Nephron (organoid): Measurements from ENCODE around the gene C19orf73.

Source experiments
- H3K27ac Mint-ChIP-seq, 3 experiments: 2 replicates each; pipeline ENCODE4 v1.8.0; 2020; ENCODE audit warnings: mixed read lengths in 3 of 3, mild to moderate bottlenecking in 2 of 3, moderate library complexity in 1 of 3
- H3K27me3 Mint-ChIP-seq: 2 replicates; pipeline ENCODE4 v1.8.0; 2021; ENCODE audit warnings: low read depth, mild to moderate bottlenecking, moderate library complexity, mixed read lengths
- H3K36me3 Mint-ChIP-seq: 2 replicates; pipeline ENCODE4 v1.8.0; 2020; ENCODE audit warnings: low read depth, mixed read lengths
- H3K4me1 Mint-ChIP-seq: 2 replicates; pipeline ENCODE4 v1.8.0; 2020; ENCODE audit warnings: mixed read lengths
- H3K4me3 Mint-ChIP-seq, 3 experiments: 2 replicates each; pipeline ENCODE4 v1.8.0; 2020; ENCODE audit warnings: mild to moderate bottlenecking in 3 of 3, mixed read lengths in 3 of 3, moderate library complexity in 2 of 3
- H3K9me3 Mint-ChIP-seq: 2 replicates; pipeline ENCODE4 v1.8.0; 2020; ENCODE audit warnings: mixed read lengths
- TF ChIP-seq, protein P1 (sequence below), 3 experiments: fragments of 200-600 bp; sonication (generic); IDR thresholded peaks; one replicate each; pipeline ENCODE4 v1.5.0; 2021; ENCODE audit warnings: antibody characterized with exemption in 3 of 3; ENCODE audit not compliant: unreplicated experiment in 3 of 3

Gene C19orf73

DNA sequence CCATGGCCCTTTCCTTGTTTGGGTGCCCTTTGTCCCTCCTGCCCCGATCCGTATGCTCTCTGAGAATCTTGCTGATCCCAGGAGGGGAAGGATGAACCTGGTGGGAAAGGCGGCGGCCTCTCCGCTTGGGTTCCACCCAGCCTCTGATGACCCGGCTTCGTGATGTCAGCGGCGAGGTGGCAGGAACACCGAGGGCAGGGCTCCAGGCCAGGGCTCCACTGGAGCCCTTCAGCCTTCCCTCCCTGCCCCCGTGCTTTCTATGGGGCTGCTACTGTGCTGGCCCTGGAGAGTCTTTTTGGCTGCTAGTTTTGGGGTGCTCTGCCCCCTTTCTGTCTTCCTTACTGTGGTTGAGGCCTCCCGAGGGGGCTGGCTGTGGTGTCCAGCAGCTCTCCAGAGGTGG is 16.6 kb downstream of the C19orf73 start:
- H3K4me3 Mint-ChIP-seq: no peak overlapping the region
- peaks cover 12% of the 10 kb centered on the region for H3K4me1 Mint-ChIP-seq
- H3K9me3 Mint-ChIP-seq: no peaks in the 10 kb centered on the region
- no peaks in the 10 kb centered on the region for H3K27me3 Mint-ChIP-seq
- peaks cover 72% of the 10 kb centered on the region for H3K36me3 Mint-ChIP-seq
- TF ChIP-seq, protein P1, sequence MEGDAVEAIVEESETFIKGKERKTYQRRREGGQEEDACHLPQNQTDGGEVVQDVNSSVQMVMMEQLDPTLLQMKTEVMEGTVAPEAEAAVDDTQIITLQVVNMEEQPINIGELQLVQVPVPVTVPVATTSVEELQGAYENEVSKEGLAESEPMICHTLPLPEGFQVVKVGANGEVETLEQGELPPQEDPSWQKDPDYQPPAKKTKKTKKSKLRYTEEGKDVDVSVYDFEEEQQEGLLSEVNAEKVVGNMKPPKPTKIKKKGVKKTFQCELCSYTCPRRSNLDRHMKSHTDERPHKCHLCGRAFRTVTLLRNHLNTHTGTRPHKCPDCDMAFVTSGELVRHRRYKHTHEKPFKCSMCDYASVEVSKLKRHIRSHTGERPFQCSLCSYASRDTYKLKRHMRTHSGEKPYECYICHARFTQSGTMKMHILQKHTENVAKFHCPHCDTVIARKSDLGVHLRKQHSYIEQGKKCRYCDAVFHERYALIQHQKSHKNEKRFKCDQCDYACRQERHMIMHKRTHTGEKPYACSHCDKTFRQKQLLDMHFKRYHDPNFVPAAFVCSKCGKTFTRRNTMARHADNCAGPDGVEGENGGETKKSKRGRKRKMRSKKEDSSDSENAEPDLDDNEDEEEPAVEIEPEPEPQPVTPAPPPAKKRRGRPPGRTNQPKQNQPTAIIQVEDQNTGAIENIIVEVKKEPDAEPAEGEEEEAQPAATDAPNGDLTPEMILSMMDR (IDR thresholded peaks at IDR 0.05; ENCODE audit: unreplicated experiment in 3 of 3): no peak
- H3K27ac Mint-ChIP-seq: peak overlapping the region in 1 of 3 experiments; percentile 81

DNA sequence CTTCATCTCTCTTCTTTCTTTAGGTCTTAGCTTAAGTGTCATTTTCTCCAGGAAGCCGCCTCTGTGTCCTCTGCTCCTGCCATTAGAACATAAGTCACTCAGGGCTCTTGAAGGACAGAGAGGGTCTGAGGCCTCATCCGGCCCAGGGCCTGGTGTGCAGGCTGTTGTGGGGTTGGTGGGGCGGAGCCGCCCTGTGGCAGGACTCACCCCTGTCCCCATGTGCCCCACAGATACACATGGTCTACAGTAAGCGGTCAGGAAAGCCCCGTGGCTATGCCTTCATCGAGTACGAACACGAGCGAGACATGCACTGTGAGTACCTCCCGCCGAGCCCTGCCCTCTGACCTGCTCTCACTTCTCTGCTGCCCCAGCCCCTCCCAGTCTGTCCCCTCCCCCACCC is 17.8 kb downstream of the C19orf73 start:
- Mint-ChIP-seq H3K36me3 (peaks cover 63% of the 10 kb centered on the region), H3K9me3 (no peaks in the 10 kb centered on the region), H3K4me3 (no peak overlapping the region), H3K27ac (peak overlapping the region in 1 of 3 experiments; percentile 22), H3K27me3 (no peaks in the 10 kb centered on the region), H3K4me1 (peaks cover 12% of the 10 kb centered on the region)
- TF ChIP-seq, protein P1 (IDR thresholded peaks at IDR 0.05; ENCODE audit: unreplicated experiment in 3 of 3): no peak

DNA sequence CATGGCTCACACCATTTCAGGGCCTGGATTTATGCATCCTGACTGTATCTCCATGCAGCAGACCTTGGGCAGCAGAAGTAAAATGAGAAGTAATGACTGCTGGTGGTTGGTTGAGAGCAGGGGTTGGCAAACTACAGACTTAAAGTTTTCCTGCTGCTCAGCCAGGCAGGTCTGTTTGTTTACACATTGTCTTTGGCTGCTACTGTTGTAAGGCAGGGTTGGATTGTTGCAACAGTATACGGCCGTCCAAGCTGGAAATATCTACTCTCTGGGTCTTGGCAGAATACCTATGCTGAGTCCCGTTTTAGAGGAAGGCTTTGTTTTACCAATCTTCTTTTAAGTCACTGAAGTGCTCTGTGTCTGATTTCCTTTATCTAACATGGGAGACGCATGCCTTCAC is 20.1 kb downstream of the C19orf73 start:
- no peaks in the 10 kb centered on the region for H3K9me3 Mint-ChIP-seq
- no peak overlapping the region for H3K4me3 Mint-ChIP-seq
- no peak overlapping the region for H3K27ac Mint-ChIP-seq
- H3K4me1 Mint-ChIP-seq: peaks cover 15% of the 10 kb centered on the region
- peaks cover 71% of the 10 kb centered on the region for H3K36me3 Mint-ChIP-seq
- no peaks in the 10 kb centered on the region for H3K27me3 Mint-ChIP-seq
- TF ChIP-seq, protein P1 (IDR thresholded peaks at IDR 0.05; ENCODE audit: unreplicated experiment in 3 of 3): no peak

DNA sequence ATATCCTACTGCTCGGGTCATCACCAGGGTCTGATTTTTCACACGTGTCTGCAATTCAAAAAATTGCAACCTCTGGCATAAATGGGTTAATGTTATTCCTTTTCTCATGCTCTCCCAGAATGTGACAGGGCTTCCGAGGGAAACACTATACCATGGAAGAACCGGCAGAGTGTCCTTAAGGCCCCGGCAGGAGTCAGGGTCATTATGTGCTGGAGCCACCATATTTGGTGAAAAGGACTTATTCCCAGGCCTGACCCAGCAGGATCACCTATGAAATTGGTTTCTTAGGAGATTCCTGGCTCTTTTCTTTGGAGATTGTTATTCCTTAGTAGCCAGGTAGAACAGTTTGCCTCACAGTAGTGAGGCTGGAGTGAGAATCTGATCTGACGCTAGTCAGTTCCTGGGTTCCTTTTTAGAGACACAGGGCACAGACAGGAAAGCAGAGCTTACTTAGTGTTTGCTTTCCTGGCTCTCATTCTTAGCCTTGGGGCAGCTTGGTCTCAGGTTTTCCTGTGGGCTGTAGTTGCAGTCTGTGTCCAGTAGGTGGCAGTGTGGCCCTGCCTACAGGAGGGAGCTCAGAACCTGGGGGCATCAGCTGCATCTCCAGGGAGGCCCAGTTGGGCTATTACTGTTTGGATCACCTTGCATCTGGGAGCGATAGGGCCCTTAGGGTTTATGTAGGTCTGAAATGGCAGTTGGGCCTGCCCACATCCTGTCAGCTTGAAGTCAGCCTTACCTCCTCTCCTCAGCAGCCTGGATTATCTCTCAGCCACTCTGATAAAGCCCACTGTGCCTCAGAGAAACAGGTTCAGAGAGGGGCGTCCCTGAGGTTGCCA is 21.3 kb downstream of the C19orf73 start:
- no peaks in the 10 kb centered on the region for H3K9me3 Mint-ChIP-seq
- H3K4me1 Mint-ChIP-seq: peaks cover 14% of the 10 kb centered on the region
- TF ChIP-seq, protein P1 (IDR thresholded peaks at IDR 0.05; ENCODE audit: unreplicated experiment in 3 of 3): peak; percentile 98 to 100 (median 99)
- no peak overlapping the region for H3K27ac Mint-ChIP-seq
- H3K4me3 Mint-ChIP-seq: no peak overlapping the region
- H3K27me3 Mint-ChIP-seq: no peaks in the 10 kb centered on the region
- H3K36me3 Mint-ChIP-seq: peaks cover 73% of the 10 kb centered on the region

DNA sequence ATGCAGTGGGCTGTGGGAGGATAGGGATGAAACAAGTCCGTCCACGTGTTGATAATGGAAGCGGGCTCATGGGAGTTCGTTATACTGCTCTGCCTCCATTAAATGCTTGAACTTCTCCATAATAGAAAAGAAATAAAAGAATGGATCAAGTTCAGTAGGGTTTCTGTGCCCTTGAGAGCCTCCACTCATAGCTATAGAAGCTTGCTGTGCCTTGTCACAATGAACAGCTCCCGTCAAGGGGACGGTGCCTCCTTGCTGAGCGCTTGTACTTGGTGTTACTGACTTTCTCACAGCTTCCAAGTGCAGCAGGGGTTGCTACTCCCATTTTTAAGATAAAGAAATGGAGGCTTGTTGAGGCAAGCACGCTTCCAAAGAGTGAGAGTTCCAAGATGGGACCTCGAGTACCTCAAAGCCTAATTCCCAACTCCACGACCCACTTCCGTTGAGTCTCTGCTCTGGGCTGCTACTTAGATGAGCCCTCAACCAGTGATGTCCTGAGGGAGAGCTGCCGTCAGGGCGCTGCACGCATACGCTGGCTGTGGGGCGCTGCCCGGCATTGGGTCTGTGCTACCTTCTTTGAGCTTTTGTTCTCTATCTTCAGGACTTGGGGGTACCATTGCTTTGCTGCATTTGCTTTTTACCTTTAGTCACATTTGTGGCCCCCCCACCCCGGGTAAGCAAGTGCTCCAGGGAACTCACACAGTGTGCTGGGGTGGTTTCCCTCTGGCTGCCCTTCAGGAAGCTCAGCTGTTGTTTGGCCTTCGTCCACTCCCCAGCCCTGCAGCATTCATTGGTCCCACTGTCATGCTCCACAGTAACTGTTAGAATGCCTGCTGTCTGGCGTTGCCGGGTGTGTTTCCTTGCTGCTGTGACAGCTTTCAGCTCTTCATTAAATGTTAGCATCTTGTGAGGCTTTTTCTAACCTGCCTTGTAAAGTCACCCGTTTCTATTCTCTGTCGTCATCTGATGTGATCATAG is 24.1 kb downstream of the C19orf73 start:
- peaks cover 76% of the 10 kb centered on the region for H3K36me3 Mint-ChIP-seq
- H3K4me1 Mint-ChIP-seq: peaks cover 10% of the 10 kb centered on the region
- TF ChIP-seq, protein P1 (IDR thresholded peaks at IDR 0.05; ENCODE audit: unreplicated experiment in 3 of 3): no peak
- H3K27ac Mint-ChIP-seq: no peak overlapping the region
- no peaks in the 10 kb centered on the region for H3K27me3 Mint-ChIP-seq
- no peaks in the 10 kb centered on the region for H3K9me3 Mint-ChIP-seq
- H3K4me3 Mint-ChIP-seq: no peak overlapping the region
